Islet of Langerhans (tissue), 1 donor: ENCODE data around the gene KRTAP19-3.
"Not testable (repeated sequence)": the region's sequence is repeated elsewhere in the genome, so short reads cannot be mapped to it uniquely, and the experiment has no call there.

Experiments used
- FAIRE-seq: peaks from one replicate; lab custom pipeline; 2011; peaks lifted over from hg19 to GRCh38; lab: Jason Lieb, UNC

Gene KRTAP19-3

GRCh38 chr21:30491963-30492428 is at the start of gene KRTAP19-3:
TSS of gene KRTAP19-3 (minus strand) at chr21:30492013. CDS start at chr21:30491957, 56 bp downstream.
- no peak for FAIRE-seq

GRCh38 chr21:30518876-30519275 is 27.1 kb upstream of the KRTAP19-3 start:
- FAIRE-seq, result no peak

GRCh38 chr21:30515681-30516080 is 23.9 kb upstream of the KRTAP19-3 start:
- no peak for FAIRE-seq

GRCh38 chr21:30505621-30506205 is 13.9 kb upstream of the KRTAP19-3 start:
- FAIRE-seq, result not testable (repeated sequence)

GRCh38 chr21:30502041-30502440 is 10.2 kb upstream of the KRTAP19-3 start, which contains the start of gene KRTAP19-5:
TSS of gene KRTAP19-5 (minus strand) at chr21:30502141. CDS start at chr21:30502090, 51 bp downstream.
- no peak for FAIRE-seq

- no peak for FAIRE-seq
These were observed 5.3 kb upstream of the KRTAP19-3 start, which contains the start of gene KRTAP19-4 for GRCh38 chr21:30497065-30497464. TSS of gene KRTAP19-4 (minus strand) at chr21:30497165. CDS start at chr21:30497110, 55 bp downstream.

- no peak for FAIRE-seq
These were observed 4.5 kb downstream of the KRTAP19-3 start, which contains the start of gene KRTAP19-2 for GRCh38 chr21:30487336-30487735. TSS of gene KRTAP19-2 (minus strand) at chr21:30487436. CDS start at chr21:30487348, 88 bp downstream.

GRCh38 chr21:30486180-30486579 is 5.6 kb downstream of the KRTAP19-3 start:
- FAIRE-seq, result no peak

GRCh38 chr21:30482130-30482529 is 9.7 kb downstream of the KRTAP19-3 start:
- FAIRE-seq, result no peak

- FAIRE-seq, result no peak
These were observed 11.7 kb downstream of the KRTAP19-3 start, which contains the start of gene KRTAP19-1 for GRCh38 chr21:30480145-30480544. TSS of gene KRTAP19-1 (minus strand) at chr21:30480367. CDS start at chr21:30480317, 50 bp downstream.

- no peak for FAIRE-seq
These were observed 12.6 kb downstream of the KRTAP19-3 start for GRCh38 chr21:30479259-30479658.

- FAIRE-seq, result no peak
These were observed 13.8 kb downstream of the KRTAP19-3 start for GRCh38 chr21:30478004-30478403.

GRCh38 chr21:30468900-30469714 is 22.7 kb downstream of the KRTAP19-3 start:
- FAIRE-seq, result no peak

- no peak for FAIRE-seq
These were observed 28.1 kb downstream of the KRTAP19-3 start for GRCh38 chr21:30463713-30464112.

- no peak for FAIRE-seq
These were observed 43.3 kb downstream of the KRTAP19-3 start for GRCh38 chr21:30448514-30448913.

- no peak for FAIRE-seq
These were observed 44.8 kb downstream of the KRTAP19-3 start for GRCh38 chr21:30447056-30447455.

GRCh38 chr21:30444204-30444603 is 47.6 kb downstream of the KRTAP19-3 start:
- FAIRE-seq, result no peak

GRCh38 chr21:30443226-30443625 is 48.6 kb downstream of the KRTAP19-3 start:
- FAIRE-seq, result no peak
